HG02973 (cell line): Measurements from ENCODE around the gene ZNF84.

Experiments used
- ATAC-seq: cut with Tn5 transposase; IDR thresholded peaks from one replicate; pipeline ENCODE4 v1.9.1; 2021; ENCODE audit warnings: moderate library complexity; ENCODE audit not compliant: unreplicated experiment

ZNF84 gene

GRCh38 chr12:133037207-133038005, at the start of gene ZNF84:
Gene ZNF84, plus strand, starts transcription at chr12:133037509. Its CDS starts 3,959 bp downstream, at chr12:133041468.
- peak; percentile 92 for ATAC-seq

GRCh38 chr12:132998741-132999140, 38.6 kb upstream of the ZNF84 start:
- no peak for ATAC-seq

- ATAC-seq, result no peak
Observed at GRCh38 chr12:133010657-133011297, 26.5 kb upstream of the ZNF84 start.

- ATAC-seq, result no peak
Observed at GRCh38 chr12:133023566-133023965, 13.7 kb upstream of the ZNF84 start.

GRCh38 chr12:133026996-133027395, 10.3 kb upstream of the ZNF84 start:
- no peak for ATAC-seq

GRCh38 chr12:133038118-133038709, 905 bp downstream of the ZNF84 start:
- ATAC-seq, result no peak

- no peak for ATAC-seq
Observed at GRCh38 chr12:133046698-133047097, 9.4 kb downstream of the ZNF84 start.

GRCh38 chr12:133057446-133057845, 20.1 kb downstream of the ZNF84 start:
- ATAC-seq, result no peak

- ATAC-seq, result no peak
Observed at GRCh38 chr12:133058203-133059113, 21.1 kb downstream of the ZNF84 start.

- no peak for ATAC-seq
Observed at GRCh38 chr12:133061954-133062353, 24.6 kb downstream of the ZNF84 start.

- ATAC-seq, result no peak
Observed at GRCh38 chr12:133063556-133063955, 26.2 kb downstream of the ZNF84 start.

GRCh38 chr12:133073836-133074235, 36.5 kb downstream of the ZNF84 start:
- ATAC-seq, result no peak

GRCh38 chr12:133080026-133080367, 42.7 kb downstream of the ZNF84 start:
- ATAC-seq, result peak; percentile 74

GRCh38 chr12:133080368-133081158, 43.3 kb downstream of the ZNF84 start, which contains the start of gene ZNF140:
Gene ZNF140, plus strand, starts transcription at chr12:133080923. Its CDS starts 398 bp downstream, at chr12:133081321.
- ATAC-seq, result peak; percentile 64

GRCh38 chr12:133081159-133081780, 44.0 kb downstream of the ZNF84 start:
- ATAC-seq, result no peak

- ATAC-seq, result no peak
Observed at GRCh38 chr12:133083345-133083744, 46.0 kb downstream of the ZNF84 start.

GRCh38 chr12:133105620-133106019, 68.3 kb downstream of the ZNF84 start:
- ATAC-seq, result no peak

GRCh38 chr12:133106253-133106652, 68.9 kb downstream of the ZNF84 start:
- no peak for ATAC-seq

GRCh38 chr12:133107121-133107520, 69.8 kb downstream of the ZNF84 start:
- ATAC-seq, result no peak

- ATAC-seq, result no peak
Observed at GRCh38 chr12:133108150-133108549, 70.8 kb downstream of the ZNF84 start.
